MM.1S (cell line): Measurements from ENCODE around the gene WDFY4.
A peak's percentile ranks its signal among the peaks of the same experiment; 100 is the strongest.

Experiments
- DNase-seq: peaks from one replicate; pipeline ENCODE4 v3.0.0-alpha.2; 2015
- H2AFZ ChIP-seq: fragments of 300-600 bp; sonication (generic); 2 replicates; pipeline ENCODE4 v1.6.0; 2016; ENCODE audit warnings: antibody characterized with exemption, low read length
- H3F3A ChIP-seq: fragments of 300-600 bp; sonication (generic); 2 replicates; pipeline ENCODE4 v1.6.1; 2016; ENCODE audit warnings: mild to moderate bottlenecking, antibody characterized with exemption, low read length, moderate library complexity, mixed read lengths; ENCODE audit not compliant: insufficient read depth
- H3K27ac ChIP-seq: fragments of 300-600 bp; sonication (generic); 2 replicates; pipeline ENCODE4 v1.5.1; 2016; ENCODE audit warnings: mild to moderate bottlenecking, low read length
- H3K27me3 ChIP-seq: fragments of 300-600 bp; sonication (generic); replicated peaks from 2 replicates; pipeline ENCODE4 v1.6.0; 2016; ENCODE audit warnings: low read length; ENCODE audit not compliant: insufficient read depth
- H3K36me3 ChIP-seq: fragments of 300-600 bp; sonication (generic); replicated peaks from 2 replicates; pipeline ENCODE4 v1.6.1; 2016; ENCODE audit warnings: mild to moderate bottlenecking, low read length, mixed read lengths; ENCODE audit not compliant: insufficient read depth
- H3K4me1 ChIP-seq: fragments of 300-600 bp; sonication (generic); 2 replicates; pipeline ENCODE4 v1.6.1; 2016; ENCODE audit warnings: low read length, mixed read lengths
- H3K4me2 ChIP-seq: fragments of 300-600 bp; sonication (generic); 2 replicates; pipeline ENCODE4 v1.6.0; 2016; ENCODE audit warnings: low read depth, low read length
- H3K4me3 ChIP-seq: fragments of 300-600 bp; sonication (generic); 2 replicates; pipeline ENCODE4 v1.5.1; 2016; ENCODE audit warnings: low read length, mixed read lengths
- H3K79me2 ChIP-seq: fragments of 300-600 bp; sonication (generic); 2 replicates; pipeline ENCODE4 v1.6.1; 2016; ENCODE audit warnings: mixed run types, low read length, mixed read lengths
- H3K9ac ChIP-seq: fragments of 300-600 bp; sonication (generic); 2 replicates; pipeline ENCODE4 v1.6.1; 2016; ENCODE audit warnings: low read length, mixed read lengths
- H3K9me2 ChIP-seq: fragments of 300-600 bp; sonication (generic); replicated peaks from 2 replicates; pipeline ENCODE4 v1.6.1; 2016; ENCODE audit warnings: mild to moderate bottlenecking, low read length, mixed read lengths; ENCODE audit not compliant: insufficient read depth
- H3K9me3 ChIP-seq: fragments of 300-600 bp; sonication (generic); replicated peaks from 2 replicates; pipeline ENCODE4 v1.6.1; 2016; ENCODE audit warnings: mild to moderate bottlenecking, low read length, mixed read lengths; ENCODE audit not compliant: insufficient read depth
- H4K20me1 ChIP-seq: fragments of 300-600 bp; sonication (generic); 2 replicates; pipeline ENCODE4 v1.6.1; 2016; ENCODE audit warnings: mild to moderate bottlenecking, low read length, moderate library complexity, mixed read lengths; ENCODE audit not compliant: insufficient read depth
- CTCF ChIP-seq: fragments of 300-600 bp; sonication (generic); IDR thresholded peaks from 2 replicates; pipeline ENCODE4 v1.5.1; 2016; ENCODE audit warnings: antibody characterized with exemption, low read length, mixed read lengths
- EZH2 ChIP-seq: fragments of 300-600 bp; sonication (generic); optimal IDR thresholded peaks from 2 replicates; pipeline ENCODE3; 2017; ENCODE audit warnings: low read depth, mild to moderate bottlenecking, antibody characterized with exemption, low read length, mixed read lengths
- EZH2phosphoT487 ChIP-seq: fragments of 300-600 bp; sonication (generic); IDR thresholded peaks from 2 replicates; pipeline ENCODE4 v1.6.1; 2018; ENCODE audit warnings: antibody characterized with exemption, low read length

Gene WDFY4

GRCh38 chr10:48648172-48648942, 36.3 kb upstream of the WDFY4 start:
- no peak overlapping the region for H2AFZ ChIP-seq
- TF ChIP-seq EZH2 (no peak), CTCF (no peak), EZH2phosphoT487 (no peak)
- H3F3A ChIP-seq, result peaks cover 5% of the 10 kb centered on the region; the same call in 1 of the 2 replicates
- H4K20me1 ChIP-seq, result no peaks in the 10 kb centered on the region
- no peak overlapping the region for H3K4me2 ChIP-seq
- no peaks in the 10 kb centered on the region for H3K27me3 ChIP-seq
- no peak for DNase-seq
- H3K79me2 ChIP-seq, result no peaks in the 10 kb centered on the region
- no peaks in the 10 kb centered on the region for H3K9me2 ChIP-seq
- no peak overlapping the region for H3K27ac ChIP-seq
- no peaks in the 10 kb centered on the region for H3K9me3 ChIP-seq
- H3K9ac ChIP-seq, result no peak overlapping the region
- no peak overlapping the region for H3K4me3 ChIP-seq
- peaks cover 18% of the 10 kb centered on the region for H3K4me1 ChIP-seq
- H3K36me3 ChIP-seq, result no peaks in the 10 kb centered on the region

GRCh38 chr10:48649349-48649944, 35.2 kb upstream of the WDFY4 start:
- peaks cover 18% of the 10 kb centered on the region for H3K4me1 ChIP-seq
- H3K27me3 ChIP-seq, result no peaks in the 10 kb centered on the region
- no peak overlapping the region for H3K4me2 ChIP-seq
- TF ChIP-seq EZH2, result no peak
- no peak for TF ChIP-seq EZH2phosphoT487
- no peak for TF ChIP-seq CTCF
- peaks cover 5% of the 10 kb centered on the region; the same call in 1 of the 2 replicates for H3F3A ChIP-seq
- H3K9me3 ChIP-seq, result no peaks in the 10 kb centered on the region
- DNase-seq, result no peak
- H3K9ac ChIP-seq, result no peak overlapping the region
- no peaks in the 10 kb centered on the region for H4K20me1 ChIP-seq
- no peak overlapping the region for H3K4me3 ChIP-seq
- no peak overlapping the region for H2AFZ ChIP-seq
- no peak overlapping the region for H3K27ac ChIP-seq
- no peaks in the 10 kb centered on the region for H3K79me2 ChIP-seq
- H3K36me3 ChIP-seq, result no peaks in the 10 kb centered on the region
- H3K9me2 ChIP-seq, result no peaks in the 10 kb centered on the region

DNA sequence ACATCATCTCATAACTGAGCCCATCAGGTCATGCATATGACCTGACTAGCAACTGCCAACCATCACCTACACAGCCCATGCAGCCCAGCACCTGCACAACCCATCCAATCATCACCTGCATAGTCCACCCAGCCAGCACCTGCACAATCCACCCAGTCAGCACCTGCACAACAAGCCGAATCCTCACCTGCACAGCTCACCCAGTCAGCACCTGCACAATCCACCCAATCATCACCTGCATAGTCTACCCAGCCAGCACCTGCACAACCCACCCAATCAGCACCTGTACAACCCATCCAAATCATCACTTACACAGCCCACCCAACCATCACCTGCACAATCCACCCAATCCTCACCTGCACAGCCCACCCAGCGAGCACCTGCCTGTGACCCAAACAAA, 33.4 kb upstream of the WDFY4 start:
- Histone ChIP-seq H3F3A (peaks cover 5% of the 10 kb centered on the region; the same call in 1 of the 2 replicates), H3K9me2 (no peaks in the 10 kb centered on the region), H3K4me3 (no peak overlapping the region), H4K20me1 (no peaks in the 10 kb centered on the region), H2AFZ (no peak overlapping the region), H3K36me3 (no peaks in the 10 kb centered on the region), H3K27me3 (no peaks in the 10 kb centered on the region), H3K9me3 (no peaks in the 10 kb centered on the region), H3K4me2 (0 out of 2 replicates have a peak overlapping the region, but pooled peaks have one; percentile 25), H3K27ac (peak overlapping the region; percentile 42; the same call in 1 of the 2 replicates), H3K79me2 (no peaks in the 10 kb centered on the region), H3K4me1 (peaks cover 23% of the 10 kb centered on the region), H3K9ac (no peak overlapping the region)
- TF ChIP-seq EZH2phosphoT487 (no peak), CTCF (no peak), EZH2 (no peak)
- peak; percentile 55 for DNase-seq
